HepG2 (cell line): ENCODE measurements around the gene ESYT2. TPM values are rescaled to one million over a fixed set of nuclear protein-coding genes. Genes with fewer than 3 reads are reported as not detected.

Experiments
- ATF7-NPFF ChIP-seq: sonication (generic); formaldehyde crosslinking; IDR thresholded peaks from 2 replicates; pipeline ENCODE4 v1.8.1; 2023; ENCODE audit warnings: mild to moderate bottlenecking, low read depth, missing genetic modification reagents, moderate library complexity
- CBX1 ChIP-seq: IDR thresholded peaks from one replicate; pipeline ENCODE4 v1.6.1; 2016; ENCODE audit warnings: antibody characterized with exemption, low read depth
- CSRNP2 ChIP-seq: sonication (generic); formaldehyde crosslinking; conservative IDR thresholded peaks from 2 replicates; pipeline ENCODE4 v1.8.0; 2022; ENCODE audit warnings: low read depth, missing genetic modification reagents
- GATAD1 ChIP-seq: IDR thresholded peaks from 2 replicates; pipeline ENCODE4 v1.6.1; 2016; ENCODE audit warnings: missing genetic modification reagents, missing compliant biosample characterization
- HES4 ChIP-seq: sonication (generic); formaldehyde crosslinking; IDR thresholded peaks from 2 replicates; pipeline ENCODE4 v1.9.0; 2021; ENCODE audit warnings: mild to moderate bottlenecking, missing genetic modification reagents, borderline replicate concordance
- HOMEZ ChIP-seq: IDR thresholded peaks from 2 replicates; pipeline ENCODE4 v1.6.1; 2016; ENCODE audit warnings: low read depth
- MTA3 ChIP-seq: sonication (generic); formaldehyde crosslinking; IDR thresholded peaks from 2 replicates; pipeline ENCODE4 v1.4.0; 2020; ENCODE audit warnings: missing genetic modification reagents
- NCOA5 ChIP-seq: sonication (generic); formaldehyde crosslinking; IDR thresholded peaks from 2 replicates; pipeline ENCODE4 v1.4.0; 2020; ENCODE audit warnings: missing genetic modification reagents
- SMARCC2 ChIP-seq: fragments of 450-650 bp; IDR thresholded peaks from 2 replicates; pipeline ENCODE4 v1.6.1; 2017; ENCODE audit warnings: antibody characterized with exemption, mild to moderate bottlenecking
- TAF1 ChIP-seq: sonication (generic); formaldehyde crosslinking; IDR thresholded peaks from 2 replicates; pipeline ENCODE4 v1.4.0; 2020; ENCODE audit warnings: missing genetic modification reagents
- TBL1XR1 ChIP-seq: fragments of 150-350 bp; IDR thresholded peaks from 2 replicates; pipeline ENCODE4 v1.6.1; 2014; ENCODE audit warnings: borderline replicate concordance, low read length; ENCODE audit not compliant: partially characterized antibody
- ZBTB14 ChIP-seq: sonication (generic); formaldehyde crosslinking; IDR thresholded peaks from 2 replicates; pipeline ENCODE4 v1.4.0; 2020; ENCODE audit warnings: missing genetic modification reagents
- ZBTB3 ChIP-seq: sonication (generic); formaldehyde crosslinking; IDR thresholded peaks from 2 replicates; pipeline ENCODE4 v1.4.0; 2020; ENCODE audit warnings: low read depth, mild to moderate bottlenecking, moderate library complexity, missing genetic modification reagents, borderline replicate concordance
- ZNF549 ChIP-seq: sonication (generic); formaldehyde crosslinking; IDR thresholded peaks from 2 replicates; pipeline ENCODE4 v1.5.0; 2020; ENCODE audit warnings: missing genetic modification reagents
- ZNF616 ChIP-seq: sonication (generic); formaldehyde crosslinking; IDR thresholded peaks from 2 replicates; pipeline ENCODE4 v1.5.0; 2020; ENCODE audit warnings: low read depth, mild to moderate bottlenecking, missing genetic modification reagents
- ZNF703 ChIP-seq: sonication (generic); formaldehyde crosslinking; IDR thresholded peaks from 2 replicates; pipeline ENCODE4 v1.5.1; 2020; ENCODE audit warnings: missing genetic modification reagents, mild to moderate bottlenecking, moderate library complexity, borderline replicate concordance
- ZNF713 ChIP-seq: sonication (generic); formaldehyde crosslinking; IDR thresholded peaks from 2 replicates; pipeline ENCODE4 v1.4.0; 2020; ENCODE audit warnings: mild to moderate bottlenecking, missing genetic modification reagents
- polyA plus RNA-seq, 8 experiments: library from polyadenylated mRNA; depleted of rRNA in 3 of 8; stranded (reverse) in 7 of 8; unstranded in 1 of 8; fragments of >200 nt; fragmentation: Illumina TruSeq in 4 of 8; extraction: Trizol in 4 of 8; gene quantifications; 2 replicates each; pipeline versions ENCODE4 v1.2.1 to v1.2.3, GENCODE V29; 2011 to 2016; ENCODE audit warnings: low read depth in 4 of 8, missing spikeins in 1 of 8, mixed read lengths in 1 of 8; ENCODE audit not compliant: insufficient read depth in 1 of 8
- total RNA-seq, 5 experiments: library from RNA; depleted of rRNA; stranded (reverse); fragments of >200 nt; fragmentation: Illumina TruSeq; extraction: Trizol; gene quantifications; 2 replicates each; pipeline ENCODE4 v1.2.3, GENCODE V29; 2016; ENCODE audit warnings: low read depth in 1 of 5
- TF ChIP-seq, protein P1 (sequence below): sonication (generic); formaldehyde crosslinking; conservative IDR thresholded peaks from 2 replicates; pipeline ENCODE4 v1.4.0; 2020; ENCODE audit warnings: missing genetic modification reagents
- TF ChIP-seq, protein P2 (sequence below): sonication (generic); formaldehyde crosslinking; IDR thresholded peaks from 2 replicates; pipeline ENCODE4 v1.4.0; 2020; ENCODE audit warnings: mild to moderate bottlenecking, low read depth, missing genetic modification reagents
- TF ChIP-seq, protein P3 (sequence below): sonication (generic); formaldehyde crosslinking; IDR thresholded peaks from 2 replicates; pipeline ENCODE4 v1.5.0; 2020; ENCODE audit warnings: mild to moderate bottlenecking, low read depth, missing genetic modification reagents, borderline replicate concordance
- TF ChIP-seq, protein P4 (sequence below): sonication (generic); formaldehyde crosslinking; IDR thresholded peaks from 2 replicates; pipeline ENCODE4 v1.8.0; 2022; ENCODE audit warnings: low read depth, missing genetic modification reagents

Gene ESYT2
- total and polyA plus RNA-seq, 2 of the 13 experiments (the other 11 are each of a cell fraction or from before 2014, with no cell fraction given), result 28.5 to 37.3 TPM

GRCh38 chr7:158829021-158829341, 328 bp downstream of the ESYT2 start (continued):
- TF ChIP-seq CSRNP2, result no peak
- no peak for TF ChIP-seq ZNF616
- no peak for TF ChIP-seq ZNF713 (CRISPR knock-in tag)
- no peak for TF ChIP-seq SMARCC2
- peak; percentile 60; the same call in 1 of the 2 replicates for TF ChIP-seq HES4 (CRISPR knock-in tag)
- TF ChIP-seq TBL1XR1, result no peak
- TF ChIP-seq MTA3 (CRISPR knock-in tag), result no peak
- no peak for TF ChIP-seq GATAD1
- TF ChIP-seq TAF1, result no peak
- TF ChIP-seq, protein P1, sequence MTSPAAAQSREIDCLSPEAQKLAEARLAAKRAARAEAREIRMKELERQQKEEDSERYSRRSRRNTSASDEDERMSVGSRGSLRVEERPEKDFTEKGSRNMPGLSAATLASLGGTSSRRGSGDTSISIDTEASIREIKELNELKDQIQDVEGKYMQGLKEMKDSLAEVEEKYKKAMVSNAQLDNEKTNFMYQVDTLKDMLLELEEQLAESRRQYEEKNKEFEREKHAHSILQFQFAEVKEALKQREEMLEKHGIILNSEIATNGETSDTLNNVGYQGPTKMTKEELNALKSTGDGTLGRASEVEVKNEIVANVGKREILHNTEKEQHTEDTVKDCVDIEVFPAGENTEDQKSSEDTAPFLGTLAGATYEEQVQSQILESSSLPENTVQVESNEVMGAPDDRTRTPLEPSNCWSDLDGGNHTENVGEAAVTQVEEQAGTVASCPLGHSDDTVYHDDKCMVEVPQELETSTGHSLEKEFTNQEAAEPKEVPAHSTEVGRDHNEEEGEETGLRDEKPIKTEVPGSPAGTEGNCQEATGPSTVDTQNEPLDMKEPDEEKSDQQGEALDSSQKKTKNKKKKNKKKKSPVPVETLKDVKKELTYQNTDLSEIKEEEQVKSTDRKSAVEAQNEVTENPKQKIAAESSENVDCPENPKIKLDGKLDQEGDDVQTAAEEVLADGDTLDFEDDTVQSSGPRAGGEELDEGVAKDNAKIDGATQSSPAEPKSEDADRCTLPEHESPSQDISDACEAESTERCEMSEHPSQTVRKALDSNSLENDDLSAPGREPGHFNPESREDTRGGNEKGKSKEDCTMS (CRISPR knock-in tag), result no peak
- TF ChIP-seq NCOA5, result no peak
- TF ChIP-seq, protein P2, sequence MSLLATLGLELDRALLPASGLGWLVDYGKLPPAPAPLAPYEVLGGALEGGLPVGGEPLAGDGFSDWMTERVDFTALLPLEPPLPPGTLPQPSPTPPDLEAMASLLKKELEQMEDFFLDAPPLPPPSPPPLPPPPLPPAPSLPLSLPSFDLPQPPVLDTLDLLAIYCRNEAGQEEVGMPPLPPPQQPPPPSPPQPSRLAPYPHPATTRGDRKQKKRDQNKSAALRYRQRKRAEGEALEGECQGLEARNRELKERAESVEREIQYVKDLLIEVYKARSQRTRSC (CRISPR knock-in tag), result no peak
- TF ChIP-seq, protein P3, sequence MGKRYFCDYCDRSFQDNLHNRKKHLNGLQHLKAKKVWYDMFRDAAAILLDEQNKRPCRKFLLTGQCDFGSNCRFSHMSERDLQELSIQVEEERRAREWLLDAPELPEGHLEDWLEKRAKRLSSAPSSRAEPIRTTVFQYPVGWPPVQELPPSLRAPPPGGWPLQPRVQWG, result no peak
- peak; percentile 24 for TF ChIP-seq CBX1
- peak; percentile 42; the same call in 1 of the 2 replicates for TF ChIP-seq ZBTB14 (CRISPR knock-in tag)
- TF ChIP-seq ATF7-NPFF (CRISPR knock-in tag), result peak; percentile 50; the same call in 1 of the 2 replicates
- no peak for TF ChIP-seq ZNF703
- TF ChIP-seq HOMEZ (CRISPR knock-in tag), result no peak
- TF ChIP-seq ZBTB3 (CRISPR knock-in tag), result no peak
- TF ChIP-seq, protein P4, sequence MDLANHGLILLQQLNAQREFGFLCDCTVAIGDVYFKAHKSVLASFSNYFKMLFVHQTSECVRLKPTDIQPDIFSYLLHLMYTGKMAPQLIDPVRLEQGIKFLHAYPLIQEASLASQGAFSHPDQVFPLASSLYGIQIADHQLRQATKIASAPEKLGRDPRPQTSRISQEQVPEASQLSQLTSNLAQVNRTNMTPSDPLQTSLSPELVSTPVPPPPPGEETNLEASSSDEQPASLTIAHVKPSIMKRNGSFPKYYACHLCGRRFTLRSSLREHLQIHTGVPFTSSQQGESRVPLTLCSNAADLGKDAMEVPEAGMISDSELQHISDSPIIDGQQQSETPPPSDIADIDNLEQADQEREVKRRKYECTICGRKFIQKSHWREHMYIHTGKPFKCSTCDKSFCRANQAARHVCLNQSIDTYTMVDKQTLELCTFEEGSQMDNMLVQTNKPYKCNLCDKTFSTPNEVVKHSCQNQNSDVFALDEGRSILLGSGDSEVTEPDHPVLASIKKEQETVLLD, result no peak; the same call in 1 of the 2 replicates
- no peak for TF ChIP-seq ZNF549 (CRISPR knock-in tag)
